ENCODE results near the gene LGALS7.
"Not testable (repeated sequence)": the region's sequence is repeated elsewhere in the genome, so short reads cannot be mapped to it uniquely, and the experiment has no call there.

GRCh38 chr19:38807374-38808098, 34.2 kb upstream of the LGALS7 start:
- TF ChIP-seq CTCF (conservative IDR thresholded peaks at IDR 0.05; ENCODE audit: low read length); EZH2phosphoT487 (IDR thresholded peaks at IDR 0.05; ENCODE audit: borderline replicate concordance, low read depth, low read length): not testable (repeated sequence)
